ENCODE measurements around the gene C9orf72. TPM values are rescaled to one million over a fixed set of nuclear protein-coding genes. Genes with fewer than 3 reads are reported as not detected.

The C9orf72 gene
- total and polyA plus RNA-seq, 2 of the 13 experiments (the other 11 are each of a cell fraction or from before 2014, with no cell fraction given): 3.1 to 5.9 TPM

DNA sequence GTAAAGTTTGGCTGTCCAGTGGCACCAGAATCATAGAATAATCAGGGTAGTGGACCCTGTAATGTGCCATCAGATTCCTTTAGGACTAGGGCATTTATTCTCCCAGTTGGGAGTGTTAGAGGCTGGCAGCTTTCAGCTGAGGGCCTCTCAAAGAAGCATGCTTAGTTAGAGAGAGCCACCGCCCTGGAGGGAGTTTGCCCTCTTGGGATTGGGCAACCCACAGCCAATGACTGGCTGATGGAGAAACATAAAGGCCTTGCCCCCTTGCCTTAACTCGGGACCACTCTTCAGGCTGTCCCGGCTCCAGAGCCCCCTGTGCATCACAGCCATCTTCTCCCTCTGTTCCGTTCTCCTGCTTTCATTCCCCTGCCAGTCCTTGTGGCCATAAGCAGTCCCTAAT is 69.7 kb downstream of the C9orf72 start:
- WGBS (ENCODE audit: low lambda C conversion rate): 18% methylated on average over 4 of the region's 4 CpGs
- ATAC-seq: no peak
- no TSS peak for BruUV-seq (replicated peaks)
- TF ChIP-seq, protein P1, sequence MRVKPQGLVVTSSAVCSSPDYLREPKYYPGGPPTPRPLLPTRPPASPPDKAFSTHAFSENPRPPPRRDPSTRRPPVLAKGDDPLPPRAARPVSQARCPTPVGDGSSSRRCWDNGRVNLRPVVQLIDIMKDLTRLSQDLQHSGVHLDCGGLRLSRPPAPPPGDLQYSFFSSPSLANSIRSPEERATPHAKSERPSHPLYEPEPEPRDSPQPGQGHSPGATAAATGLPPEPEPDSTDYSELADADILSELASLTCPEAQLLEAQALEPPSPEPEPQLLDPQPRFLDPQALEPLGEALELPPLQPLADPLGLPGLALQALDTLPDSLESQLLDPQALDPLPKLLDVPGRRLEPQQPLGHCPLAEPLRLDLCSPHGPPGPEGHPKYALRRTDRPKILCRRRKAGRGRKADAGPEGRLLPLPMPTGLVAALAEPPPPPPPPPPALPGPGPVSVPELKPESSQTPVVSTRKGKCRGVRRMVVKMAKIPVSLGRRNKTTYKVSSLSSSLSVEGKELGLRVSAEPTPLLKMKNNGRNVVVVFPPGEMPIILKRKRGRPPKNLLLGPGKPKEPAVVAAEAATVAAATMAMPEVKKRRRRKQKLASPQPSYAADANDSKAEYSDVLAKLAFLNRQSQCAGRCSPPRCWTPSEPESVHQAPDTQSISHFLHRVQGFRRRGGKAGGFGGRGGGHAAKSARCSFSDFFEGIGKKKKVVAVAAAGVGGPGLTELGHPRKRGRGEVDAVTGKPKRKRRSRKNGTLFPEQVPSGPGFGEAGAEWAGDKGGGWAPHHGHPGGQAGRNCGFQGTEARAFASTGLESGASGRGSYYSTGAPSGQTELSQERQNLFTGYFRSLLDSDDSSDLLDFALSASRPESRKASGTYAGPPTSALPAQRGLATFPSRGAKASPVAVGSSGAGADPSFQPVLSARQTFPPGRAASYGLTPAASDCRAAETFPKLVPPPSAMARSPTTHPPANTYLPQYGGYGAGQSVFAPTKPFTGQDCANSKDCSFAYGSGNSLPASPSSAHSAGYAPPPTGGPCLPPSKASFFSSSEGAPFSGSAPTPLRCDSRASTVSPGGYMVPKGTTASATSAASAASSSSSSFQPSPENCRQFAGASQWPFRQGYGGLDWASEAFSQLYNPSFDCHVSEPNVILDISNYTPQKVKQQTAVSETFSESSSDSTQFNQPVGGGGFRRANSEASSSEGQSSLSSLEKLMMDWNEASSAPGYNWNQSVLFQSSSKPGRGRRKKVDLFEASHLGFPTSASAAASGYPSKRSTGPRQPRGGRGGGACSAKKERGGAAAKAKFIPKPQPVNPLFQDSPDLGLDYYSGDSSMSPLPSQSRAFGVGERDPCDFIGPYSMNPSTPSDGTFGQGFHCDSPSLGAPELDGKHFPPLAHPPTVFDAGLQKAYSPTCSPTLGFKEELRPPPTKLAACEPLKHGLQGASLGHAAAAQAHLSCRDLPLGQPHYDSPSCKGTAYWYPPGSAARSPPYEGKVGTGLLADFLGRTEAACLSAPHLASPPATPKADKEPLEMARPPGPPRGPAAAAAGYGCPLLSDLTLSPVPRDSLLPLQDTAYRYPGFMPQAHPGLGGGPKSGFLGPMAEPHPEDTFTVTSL (CRISPR knock-in tag; IDR thresholded peaks at IDR 0.05; ENCODE audit: borderline replicate concordance): no peak
- TF ChIP-seq, protein P2, sequence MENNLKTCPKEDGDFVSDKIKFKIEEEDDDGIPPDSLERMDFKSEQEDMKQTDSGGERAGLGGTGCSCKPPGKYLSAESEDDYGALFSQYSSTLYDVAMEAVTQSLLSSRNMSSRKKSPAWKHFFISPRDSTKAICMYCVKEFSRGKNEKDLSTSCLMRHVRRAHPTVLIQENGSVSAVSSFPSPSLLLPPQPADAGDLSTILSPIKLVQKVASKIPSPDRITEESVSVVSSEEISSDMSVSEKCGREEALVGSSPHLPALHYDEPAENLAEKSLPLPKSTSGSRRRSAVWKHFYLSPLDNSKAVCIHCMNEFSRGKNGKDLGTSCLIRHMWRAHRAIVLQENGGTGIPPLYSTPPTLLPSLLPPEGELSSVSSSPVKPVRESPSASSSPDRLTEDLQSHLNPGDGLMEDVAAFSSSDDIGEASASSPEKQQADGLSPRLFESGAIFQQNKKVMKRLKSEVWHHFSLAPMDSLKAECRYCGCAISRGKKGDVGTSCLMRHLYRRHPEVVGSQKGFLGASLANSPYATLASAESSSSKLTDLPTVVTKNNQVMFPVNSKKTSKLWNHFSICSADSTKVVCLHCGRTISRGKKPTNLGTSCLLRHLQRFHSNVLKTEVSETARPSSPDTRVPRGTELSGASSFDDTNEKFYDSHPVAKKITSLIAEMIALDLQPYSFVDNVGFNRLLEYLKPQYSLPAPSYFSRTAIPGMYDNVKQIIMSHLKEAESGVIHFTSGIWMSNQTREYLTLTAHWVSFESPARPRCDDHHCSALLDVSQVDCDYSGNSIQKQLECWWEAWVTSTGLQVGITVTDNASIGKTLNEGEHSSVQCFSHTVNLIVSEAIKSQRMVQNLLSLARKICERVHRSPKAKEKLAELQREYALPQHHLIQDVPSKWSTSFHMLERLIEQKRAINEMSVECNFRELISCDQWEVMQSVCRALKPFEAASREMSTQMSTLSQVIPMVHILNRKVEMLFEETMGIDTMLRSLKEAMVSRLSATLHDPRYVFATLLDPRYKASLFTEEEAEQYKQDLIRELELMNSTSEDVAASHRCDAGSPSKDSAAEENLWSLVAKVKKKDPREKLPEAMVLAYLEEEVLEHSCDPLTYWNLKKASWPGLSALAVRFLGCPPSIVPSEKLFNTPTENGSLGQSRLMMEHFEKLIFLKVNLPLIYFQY (CRISPR knock-in tag; IDR thresholded peaks at IDR 0.05; ENCODE audit: borderline replicate concordance): no peak
- no peak for TF ChIP-seq HNRNPUL1 (IDR thresholded peaks at IDR 0.05; ENCODE audit: low read depth, low read length)
- TF ChIP-seq, protein P3, sequence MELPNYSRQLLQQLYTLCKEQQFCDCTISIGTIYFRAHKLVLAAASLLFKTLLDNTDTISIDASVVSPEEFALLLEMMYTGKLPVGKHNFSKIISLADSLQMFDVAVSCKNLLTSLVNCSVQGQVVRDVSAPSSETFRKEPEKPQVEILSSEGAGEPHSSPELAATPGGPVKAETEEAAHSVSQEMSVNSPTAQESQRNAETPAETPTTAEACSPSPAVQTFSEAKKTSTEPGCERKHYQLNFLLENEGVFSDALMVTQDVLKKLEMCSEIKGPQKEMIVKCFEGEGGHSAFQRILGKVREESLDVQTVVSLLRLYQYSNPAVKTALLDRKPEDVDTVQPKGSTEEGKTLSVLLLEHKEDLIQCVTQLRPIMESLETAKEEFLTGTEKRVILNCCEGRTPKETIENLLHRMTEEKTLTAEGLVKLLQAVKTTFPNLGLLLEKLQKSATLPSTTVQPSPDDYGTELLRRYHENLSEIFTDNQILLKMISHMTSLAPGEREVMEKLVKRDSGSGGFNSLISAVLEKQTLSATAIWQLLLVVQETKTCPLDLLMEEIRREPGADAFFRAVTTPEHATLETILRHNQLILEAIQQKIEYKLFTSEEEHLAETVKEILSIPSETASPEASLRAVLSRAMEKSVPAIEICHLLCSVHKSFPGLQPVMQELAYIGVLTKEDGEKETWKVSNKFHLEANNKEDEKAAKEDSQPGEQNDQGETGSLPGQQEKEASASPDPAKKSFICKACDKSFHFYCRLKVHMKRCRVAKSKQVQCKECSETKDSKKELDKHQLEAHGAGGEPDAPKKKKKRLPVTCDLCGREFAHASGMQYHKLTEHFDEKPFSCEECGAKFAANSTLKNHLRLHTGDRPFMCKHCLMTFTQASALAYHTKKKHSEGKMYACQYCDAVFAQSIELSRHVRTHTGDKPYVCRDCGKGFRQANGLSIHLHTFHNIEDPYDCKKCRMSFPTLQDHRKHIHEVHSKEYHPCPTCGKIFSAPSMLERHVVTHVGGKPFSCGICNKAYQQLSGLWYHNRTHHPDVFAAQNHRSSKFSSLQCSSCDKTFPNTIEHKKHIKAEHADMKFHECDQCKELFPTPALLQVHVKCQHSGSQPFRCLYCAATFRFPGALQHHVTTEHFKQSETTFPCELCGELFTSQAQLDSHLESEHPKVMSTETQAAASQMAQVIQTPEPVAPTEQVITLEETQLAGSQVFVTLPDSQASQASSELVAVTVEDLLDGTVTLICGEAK (IDR thresholded peaks at IDR 0.05): no peak
- TF ChIP-seq, protein P3 (CRISPR knock-in tag; IDR thresholded peaks at IDR 0.05): no peak

More for the DNA sequence above, 69.7 kb downstream of the C9orf72 start:
- no peaks in the 10 kb centered on the region for H4K20me1 ChIP-seq (ENCODE audit: insufficient read depth, low read length)
- CTCF ChIA-PET (ENCODE audit: low intra/inter-chr PET ratio, low total read pairs): no interaction called here
- no peak overlapping the region for H3K27ac ChIP-seq (ENCODE audit: extremely low read length, insufficient read depth, low read length)
- no peak overlapping the region for H3K4me2 ChIP-seq (ENCODE audit: low read depth, low read length)
- H2AFZ ChIP-seq (ENCODE audit: low read length): no peak overlapping the region
- no peaks in the 10 kb centered on the region for H3K36me3 ChIP-seq (replicated peaks in 1 of 2; ENCODE audit: control insufficient read depth in 1 of 2, insufficient read depth in 2 of 2, low read length in 2 of 2)
- DNase-seq (ENCODE audit: low spot score): no peak
- H3K9me3 ChIP-seq (ENCODE audit: low read length): no peaks in the 10 kb centered on the region
- in situ Hi-C loops (cut with HindIII; ENCODE audit: extremely low pct_ligation_motif_present, low pct_unique_long_range_greater_than_20kb) (no loop called here), intact Hi-C loops (cut with micrococcal nuclease; ENCODE audit: unreplicated experiment) (no loop called here)
- H3K79me2 ChIP-seq (ENCODE audit: insufficient read depth, low read length): no peaks in the 10 kb centered on the region
- H3K27me3 ChIP-seq (ENCODE audit: control insufficient read depth in 1 of 2, insufficient read depth in 2 of 2, low read length in 2 of 2): peaks cover 0 to 5% of the 10 kb centered on the region in 2 experiments; a peak in 2 of 5 replicates
- POLR2A ChIA-PET: no interaction called here
- H3K9ac ChIP-seq (ENCODE audit: insufficient read depth, low read depth, low read length): no peak overlapping the region
- no peaks in the 10 kb centered on the region for H3K4me1 ChIP-seq (ENCODE audit: insufficient read depth, low read length)
- H3K4me3 ChIP-seq (replicated peaks in 1 of 3; ENCODE audit: insufficient read depth in 1 of 3, low read depth in 2 of 3, low read length in 3 of 3): no peak overlapping the region
- FAIRE-seq: no peak

Data from HepG2 (cell line).